ENCODE results near the gene ZBTB7B.

GRCh38 chr1:154974102-154974807, 28.3 kb upstream of the ZBTB7B start, which contains the start of gene CKS1B:
- no peak for TF ChIP-seq CTCF (IDR thresholded peaks at IDR 0.05; ENCODE audit: low read length)
- no peak for TF ChIP-seq EZH2 (IDR thresholded peaks at IDR 0.05; ENCODE audit: borderline replicate concordance, low read length)
